Measurements from ENCODE around the gene MRPS30. TPM values are rescaled to one million over a fixed set of nuclear protein-coding genes. Genes with fewer than 3 reads are reported as not detected.

MRPS30 gene
- total RNA-seq, 4 donors from 2014 or later = 38.0 to 60.3 (median 49.5) TPM

- Histone ChIP-seq H3K36me3 (no peaks in the 10 kb centered on the region), H3K27ac (no peak overlapping the region), H3K27me3 (no peaks in the 10 kb centered on the region), H3K4me3 (no peak overlapping the region), H3K4me1 (no peaks in the 10 kb centered on the region), H3K9me3 (peaks cover 0 to 27% (median 7%) of the 10 kb centered on the region in 3 donors)
- no peak for DNase-seq
- intact Hi-C loops (cut with DNase I) = no loop called here
- 88 to 90% methylated on average over 1 of the region's 1 CpG for WGBS, 2 donors
- TF ChIP-seq CTCF (IDR thresholded peaks at IDR 0.05) = no peak
- TF ChIP-seq POLR2A (IDR thresholded peaks at IDR 0.05) = no peak
Measured at GRCh38 chr5:44794371-44794770, 14.4 kb upstream of the MRPS30 start.

DNA sequence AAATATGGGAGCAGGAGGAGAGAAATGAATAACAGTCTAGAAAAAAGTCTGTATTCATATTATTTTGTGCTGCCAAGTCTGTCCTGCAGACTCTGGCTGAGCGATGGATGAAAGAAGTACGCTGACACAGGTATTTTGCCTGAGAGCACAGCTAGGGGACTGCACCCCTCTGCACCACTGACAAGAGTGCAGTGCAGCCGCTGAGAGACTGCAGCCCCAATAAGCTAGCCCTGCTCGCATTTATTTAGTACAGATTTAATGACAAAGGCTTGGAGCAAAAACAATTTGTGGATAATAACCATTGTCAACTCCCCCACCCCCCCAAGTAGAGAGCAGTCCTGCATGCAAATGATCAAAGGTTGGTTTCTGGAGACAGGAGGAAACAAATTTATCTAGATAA is 13.3 kb upstream of the MRPS30 start:
- DNase-seq = no peak
- H3K9me3 ChIP-seq = peaks cover 0 to 27% (median 7%) of the 10 kb centered on the region in 3 donors
- intact Hi-C loops (cut with DNase I) = no loop called here
- TF ChIP-seq CTCF (IDR thresholded peaks at IDR 0.05) = no peak
- no peak for TF ChIP-seq POLR2A (IDR thresholded peaks at IDR 0.05)
- no peaks in the 10 kb centered on the region for H3K4me1 ChIP-seq
- H3K36me3 ChIP-seq = no peaks in the 10 kb centered on the region
- 79 to 95% methylated on average over 4 of the region's 4 CpGs for WGBS, 2 donors
- H3K27ac ChIP-seq = no peak overlapping the region
- no peak overlapping the region for H3K4me3 ChIP-seq
- H3K27me3 ChIP-seq = no peaks in the 10 kb centered on the region

DNA sequence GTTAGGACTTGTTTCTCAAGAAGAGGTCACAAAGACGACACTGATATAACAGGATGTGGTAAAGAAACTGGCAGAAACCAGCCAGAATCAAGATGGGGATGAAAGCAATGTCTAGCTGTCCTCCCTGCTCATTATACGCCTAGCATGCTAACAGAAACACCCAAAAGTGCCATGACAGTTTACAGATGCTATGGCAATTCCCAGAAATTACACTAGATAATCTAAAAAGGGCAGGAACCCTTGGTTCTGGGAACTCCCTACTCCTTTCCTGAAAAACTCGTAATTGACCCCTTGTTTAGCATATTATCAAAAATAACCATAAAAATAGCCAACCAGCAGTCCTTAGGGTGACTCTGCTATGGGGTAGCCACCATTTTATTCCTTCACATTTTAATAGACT is 10.9 kb upstream of the MRPS30 start:
- H3K36me3 ChIP-seq = no peaks in the 10 kb centered on the region
- no peaks in the 10 kb centered on the region for H3K27me3 ChIP-seq
- no peak for TF ChIP-seq POLR2A (IDR thresholded peaks at IDR 0.05)
- no peak for TF ChIP-seq CTCF (IDR thresholded peaks at IDR 0.05)
- H3K9me3 ChIP-seq = peaks cover 0 to 21% (median 7%) of the 10 kb centered on the region in 3 donors
- no peak overlapping the region for H3K4me3 ChIP-seq
- 66 to 67% methylated on average over 3 of the region's 3 CpGs for WGBS, 2 donors
- DNase-seq = no peak
- no peaks in the 10 kb centered on the region for H3K4me1 ChIP-seq
- intact Hi-C loops (cut with DNase I) = no loop called here
- H3K27ac ChIP-seq = no peak overlapping the region

GRCh38 chr5:44801992-44802391 is 6.8 kb upstream of the MRPS30 start:
- DNase-seq = no peak
- TF ChIP-seq POLR2A (IDR thresholded peaks at IDR 0.05) (no peak), CTCF (IDR thresholded peaks at IDR 0.05) (no peak)
- Histone ChIP-seq H3K9me3 (no peaks in the 10 kb centered on the region), H3K36me3 (no peaks in the 10 kb centered on the region), H3K27me3 (no peaks in the 10 kb centered on the region), H3K4me1 (peaks cover 0 to 7% (median 0%) of the 10 kb centered on the region in 3 donors), H3K4me3 (no peak overlapping the region), H3K27ac (no peak overlapping the region)
- WGBS, 2 donors = 80 to 90% methylated on average over 1 of the region's 1 CpG
- intact Hi-C loops (cut with DNase I) = no loop called here

- Histone ChIP-seq H3K4me3 (no peak overlapping the region), H3K27ac (no peak overlapping the region), H3K36me3 (peaks cover 0 to 8% (median 0%) of the 10 kb centered on the region in 3 donors), H3K27me3 (no peaks in the 10 kb centered on the region), H3K9me3 (no peaks in the 10 kb centered on the region), H3K4me1 (peaks cover 0 to 40% (median 14%) of the 10 kb centered on the region in 3 donors)
- intact Hi-C loops (cut with DNase I) = no loop called here
- 91% methylated on average over 2 of the region's 2 CpGs for WGBS, 2 donors
- no peak for TF ChIP-seq POLR2A (IDR thresholded peaks at IDR 0.05)
- no peak for TF ChIP-seq CTCF (IDR thresholded peaks at IDR 0.05)
- DNase-seq = no peak
Measured at GRCh38 chr5:44806608-44807007, 2.1 kb upstream of the MRPS30 start.
